ENCODE data around the gene DTX4. TPM values are rescaled to one million over a fixed set of nuclear protein-coding genes. Genes with fewer than 3 reads are reported as not detected.

Gene DTX4
- total and polyA plus RNA-seq, 2 of the 4 experiments (the other 2 are of a cell fraction) = 2.7 to 3.0 TPM

GRCh38 chr11:59226396-59226795 is 54.5 kb downstream of the DTX4 start:
- DNase-seq = no peak
- dilution Hi-C loops (cut with HindIII; ENCODE audit: low sequenced_read_pairs, unreplicated experiment) (no loop called here), in situ Hi-C loops (cut with MboI; ENCODE audit: low sequenced_read_pairs) (no loop called here)

More at GRCh38 chr11:59226396-59226795, 54.5 kb downstream of the DTX4 start:
- no peak overlapping the region for H2BK15ac ChIP-seq (ENCODE audit: low read depth, low read length)
- H3K4me3 ChIP-seq (ENCODE audit: insufficient read depth, low read depth, low read length) = no peak overlapping the region
- H3K79me1 ChIP-seq (ENCODE audit: low read depth in 1 of 2, low read length in 2 of 2) = no peaks in the 10 kb centered on the region
- no peak overlapping the region for H3K9ac ChIP-seq (ENCODE audit: low read depth, low read length)
- H3K27ac ChIP-seq (ENCODE audit: insufficient read depth, low read length) = no peak overlapping the region
- no peak overlapping the region for H3K56ac ChIP-seq (ENCODE audit: extremely low read depth, insufficient read depth, low read length)
- H3K4me1 ChIP-seq (ENCODE audit: control insufficient read depth, insufficient read depth, low read length) = peaks cover 11% of the 10 kb centered on the region
- ChIA-PET POLR2A (ENCODE audit: unreplicated experiment) (no interaction called here), CTCF (no interaction called here)
- no CpG with 5 or more reads among the region's 2 CpGs for WGBS, 2 experiments (ENCODE audit: extremely low coverage in 2 of 2, insufficient read length in 1 of 2)
- no TSS peak for BruUV-seq (replicated peaks)
- H3K27me3 ChIP-seq (ENCODE audit: control insufficient read depth, insufficient read depth, low read length) = no peaks in the 10 kb centered on the region
- no peak overlapping the region for H2AK9ac ChIP-seq (replicated peaks; ENCODE audit: low read depth, low read length, poor library complexity)
- peaks cover 7% of the 10 kb centered on the region; the same call in 1 of the 2 replicates for H3K9me1 ChIP-seq (ENCODE audit: insufficient read depth, low read length)
- no peak overlapping the region for H3K4ac ChIP-seq (ENCODE audit: low read depth, low read length)
- no peak overlapping the region for H2BK20ac ChIP-seq (ENCODE audit: low read depth, low read length)
- no peak overlapping the region for H3K23ac ChIP-seq (ENCODE audit: low read depth, low read length)
- peak overlapping the region; percentile 42; the same call in 1 of the 2 replicates for H4K5ac ChIP-seq (ENCODE audit: low read depth, low read length)
- H4K20me1 ChIP-seq (ENCODE audit: insufficient read depth, low read length) = no peaks in the 10 kb centered on the region
- H4K8ac ChIP-seq (ENCODE audit: low read depth in 2 of 2, low read length in 2 of 2) = no peak overlapping the region
- H2BK5ac ChIP-seq (ENCODE audit: low read depth, low read length, poor library complexity, severe bottlenecking) = no peak overlapping the region
- H3K18ac ChIP-seq (ENCODE audit: low read depth, low read length) = no peak overlapping the region
- no peaks in the 10 kb centered on the region for H3K36me3 ChIP-seq (ENCODE audit: control insufficient read depth, insufficient read depth, low read length)
- no peaks in the 10 kb centered on the region for H3K9me3 ChIP-seq (ENCODE audit: control insufficient read depth, insufficient read depth, low read length)
- H2AK5ac ChIP-seq (ENCODE audit: low read depth, low read length) = no peak overlapping the region
- TF ChIP-seq ELK1 (IDR thresholded peaks at IDR 0.05; ENCODE audit: borderline replicate concordance, low read depth, low read length) = no peak
- H2BK120ac ChIP-seq (ENCODE audit: low read depth, low read length) = no peak overlapping the region
- H4K91ac ChIP-seq (ENCODE audit: insufficient read depth, low read depth, low read length) = no peak overlapping the region
- no peak overlapping the region for H3K14ac ChIP-seq (replicated peaks; ENCODE audit: low read depth, low read length)
- ATAC-seq (ENCODE audit: low read depth) = no peak
- intact Hi-C loops (cut with micrococcal nuclease) = loop anchor here (2.0 kb wide), 1 partner anchor 16 kb away; no protein-coding TSS in a partner anchor
- no peak overlapping the region for H2AFZ ChIP-seq (replicated peaks; ENCODE audit: low read length, poor library complexity)
- H3K4me2 ChIP-seq (ENCODE audit: low read depth, low read length) = no peak overlapping the region
